ENCODE data around the gene CHST8.

The CHST8 gene

DNA sequence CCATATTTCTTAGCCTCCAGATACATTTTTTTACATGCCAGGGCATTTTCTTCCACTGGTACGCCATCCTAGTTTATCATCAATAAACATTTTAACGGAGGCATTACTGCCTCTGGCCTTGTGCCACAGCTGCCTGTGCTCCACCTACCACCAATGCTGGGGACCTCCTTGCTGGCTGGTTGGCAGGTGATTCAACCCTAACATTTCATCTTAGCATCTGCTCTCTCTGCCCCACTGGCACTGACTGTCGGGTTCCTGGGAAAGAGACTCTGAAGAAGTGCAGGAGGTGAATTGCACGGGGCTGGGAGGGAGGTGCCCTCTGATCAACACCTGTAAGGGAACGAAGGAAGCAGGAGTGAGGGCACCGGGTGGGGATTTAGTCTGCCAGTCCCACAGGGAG, 123.5 kb downstream of the CHST8 start:
- WGBS (ENCODE audit: extremely low coverage, insufficient coverage, insufficient read length) = no CpG with 5 or more reads among the region's 6 CpGs
- H4K8ac ChIP-seq (ENCODE audit: low read depth, low read length) = no peak overlapping the region
- no peaks in the 10 kb centered on the region for H3K9me3 ChIP-seq (ENCODE audit: insufficient read depth, low read depth, low read length)
- no peak overlapping the region for H3K9ac ChIP-seq (ENCODE audit: low read length)
- no peak overlapping the region for H3K27ac ChIP-seq (ENCODE audit: low read depth, low read length)
- H3K23ac ChIP-seq (ENCODE audit: low read length) = no peak overlapping the region
- no peak overlapping the region for H2BK12ac ChIP-seq (ENCODE audit: low read length)
- H4K12ac ChIP-seq (ENCODE audit: low read depth, low read length) = no peak overlapping the region
- H3K4me1 ChIP-seq (ENCODE audit: control insufficient read depth in 1 of 2, insufficient read depth in 2 of 2, low read length in 2 of 2) = no peaks in the 10 kb centered on the region
- DNase-seq = no peak
- H2AFZ ChIP-seq (ENCODE audit: insufficient read depth, low read length, poor library complexity) = no peak overlapping the region
- H3K4me3 ChIP-seq (ENCODE audit: low read depth, low read length) = no peak overlapping the region
- no peak overlapping the region for H3K4me2 ChIP-seq (ENCODE audit: low read length)
- no peak overlapping the region for H3K18ac ChIP-seq (ENCODE audit: low read length)
- H2BK120ac ChIP-seq (ENCODE audit: insufficient read depth, low read length, poor library complexity) = no peak overlapping the region
- no peak overlapping the region for H3K4ac ChIP-seq (ENCODE audit: low read depth, low read length)
- no peak overlapping the region for H2AK5ac ChIP-seq (ENCODE audit: low read length)
- H2BK5ac ChIP-seq (ENCODE audit: low read depth, low read length, poor library complexity) = no peak overlapping the region
- H3K36me3 ChIP-seq (ENCODE audit: control insufficient read depth in 1 of 2, insufficient read depth in 2 of 2, low read length in 2 of 2) = no peaks in the 10 kb centered on the region
- H3K14ac ChIP-seq (ENCODE audit: low read length) = no peak overlapping the region
- H3K27me3 ChIP-seq (ENCODE audit: insufficient read depth, low read length) = no peaks in the 10 kb centered on the region
- no peaks in the 10 kb centered on the region for H3K79me1 ChIP-seq (ENCODE audit: low read length)
- H4K91ac ChIP-seq (ENCODE audit: low read depth, low read length) = no peak overlapping the region
- H3K79me2 ChIP-seq (ENCODE audit: control insufficient read depth, insufficient read depth, low read length, poor library complexity) = no peaks in the 10 kb centered on the region

DNA sequence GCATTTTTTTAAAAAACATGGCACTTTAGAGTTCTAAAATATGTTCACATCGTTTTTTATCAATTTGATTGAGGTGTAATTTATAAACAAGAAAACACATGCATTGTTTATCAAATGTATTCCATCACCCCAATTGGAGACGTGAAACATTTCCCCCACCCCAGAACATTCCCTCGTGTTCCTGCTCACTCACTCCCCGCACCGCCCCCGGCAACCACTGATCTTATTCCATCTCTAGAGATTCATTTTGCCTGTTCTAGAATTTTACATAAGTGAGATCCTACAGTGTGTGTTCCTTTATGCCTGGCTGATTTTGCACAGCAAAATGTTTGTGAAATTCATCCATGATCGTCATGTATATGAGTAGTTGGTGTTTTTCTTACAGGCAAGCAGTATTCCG, 124.4 kb downstream of the CHST8 start:
- WGBS (ENCODE audit: extremely low coverage, insufficient coverage, insufficient read length) = no CpG with 5 or more reads among the region's 8 CpGs
- Histone ChIP-seq H4K8ac (ENCODE audit: low read depth, low read length) (no peak overlapping the region), H2AFZ (ENCODE audit: insufficient read depth, low read length, poor library complexity) (no peak overlapping the region), H4K91ac (ENCODE audit: low read depth, low read length) (no peak overlapping the region), H2BK12ac (ENCODE audit: low read length) (no peak overlapping the region), H3K4me2 (ENCODE audit: low read length) (no peak overlapping the region), H2BK120ac (ENCODE audit: insufficient read depth, low read length, poor library complexity) (no peak overlapping the region), H2BK5ac (ENCODE audit: low read depth, low read length, poor library complexity) (no peak overlapping the region), H3K18ac (ENCODE audit: low read length) (no peak overlapping the region), H3K4ac (ENCODE audit: low read depth, low read length) (no peak overlapping the region), H3K23ac (ENCODE audit: low read length) (no peak overlapping the region), H3K9me3 (ENCODE audit: insufficient read depth, low read depth, low read length) (no peaks in the 10 kb centered on the region), H4K12ac (ENCODE audit: low read depth, low read length) (no peak overlapping the region), H2AK5ac (ENCODE audit: low read length) (no peak overlapping the region), H3K79me1 (ENCODE audit: low read length) (no peaks in the 10 kb centered on the region), H3K14ac (ENCODE audit: low read length) (no peak overlapping the region), H3K27me3 (ENCODE audit: insufficient read depth, low read length) (no peaks in the 10 kb centered on the region), H3K27ac (ENCODE audit: low read depth, low read length) (no peak overlapping the region), H3K36me3 (ENCODE audit: control insufficient read depth in 1 of 2, insufficient read depth in 2 of 2, low read length in 2 of 2) (no peaks in the 10 kb centered on the region), H3K4me1 (ENCODE audit: control insufficient read depth in 1 of 2, insufficient read depth in 2 of 2, low read length in 2 of 2) (no peaks in the 10 kb centered on the region), H3K4me3 (ENCODE audit: low read depth, low read length) (no peak overlapping the region), H3K9ac (ENCODE audit: low read length) (no peak overlapping the region), H3K79me2 (ENCODE audit: control insufficient read depth, insufficient read depth, low read length, poor library complexity) (no peaks in the 10 kb centered on the region)
- DNase-seq = no peak

DNA sequence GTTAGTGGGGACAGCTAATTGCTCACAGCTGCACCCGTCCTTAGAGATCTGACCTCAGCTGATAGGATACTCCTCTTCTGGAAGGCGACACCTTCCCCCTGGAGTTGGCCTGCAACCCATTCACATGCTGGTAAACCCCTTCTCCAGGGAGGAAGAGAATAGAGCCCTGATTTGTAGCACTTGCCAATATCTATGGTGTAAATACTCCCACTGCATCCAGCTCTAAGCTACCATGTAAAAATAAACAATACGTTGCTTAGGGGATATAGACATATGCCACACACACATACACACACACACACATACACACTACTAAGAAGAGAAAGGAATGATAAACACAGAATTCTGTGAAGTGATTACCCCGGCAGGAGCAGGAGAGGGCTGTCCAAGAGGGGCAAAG, 125.5 kb downstream of the CHST8 start:
- H4K12ac ChIP-seq (ENCODE audit: low read depth, low read length) = no peak overlapping the region
- no CpG with 5 or more reads among the region's 4 CpGs for WGBS (ENCODE audit: extremely low coverage, insufficient coverage, insufficient read length)
- H3K14ac ChIP-seq (ENCODE audit: low read length) = no peak overlapping the region

GRCh38 chr19:33748231-33748630, 126.5 kb downstream of the CHST8 start:
- Histone ChIP-seq H2BK5ac (ENCODE audit: low read depth, low read length, poor library complexity) (no peak overlapping the region), H2AFZ (ENCODE audit: insufficient read depth, low read length, poor library complexity) (no peak overlapping the region), H3K27ac (ENCODE audit: low read depth, low read length) (no peak overlapping the region), H3K9me3 (ENCODE audit: insufficient read depth, low read depth, low read length) (no peaks in the 10 kb centered on the region), H3K9ac (ENCODE audit: low read length) (no peak overlapping the region), H3K79me1 (ENCODE audit: low read length) (no peaks in the 10 kb centered on the region), H4K8ac (ENCODE audit: low read depth, low read length) (no peak overlapping the region), H4K12ac (ENCODE audit: low read depth, low read length) (no peak overlapping the region), H3K36me3 (ENCODE audit: control insufficient read depth in 1 of 2, insufficient read depth in 2 of 2, low read length in 2 of 2) (no peaks in the 10 kb centered on the region), H2AK5ac (ENCODE audit: low read length) (no peak overlapping the region), H2BK12ac (ENCODE audit: low read length) (no peak overlapping the region), H3K14ac (ENCODE audit: low read length) (no peak overlapping the region), H3K79me2 (ENCODE audit: control insufficient read depth, insufficient read depth, low read length, poor library complexity) (no peaks in the 10 kb centered on the region), H3K18ac (ENCODE audit: low read length) (no peak overlapping the region), H3K4me2 (ENCODE audit: low read length) (no peak overlapping the region), H3K4me3 (ENCODE audit: low read depth, low read length) (no peak overlapping the region), H2BK120ac (ENCODE audit: insufficient read depth, low read length, poor library complexity) (no peak overlapping the region), H3K4me1 (ENCODE audit: control insufficient read depth in 1 of 2, insufficient read depth in 2 of 2, low read length in 2 of 2) (no peaks in the 10 kb centered on the region), H3K27me3 (ENCODE audit: insufficient read depth, low read length) (no peaks in the 10 kb centered on the region), H3K23ac (ENCODE audit: low read length) (no peak overlapping the region), H3K4ac (ENCODE audit: low read depth, low read length) (no peak overlapping the region), H4K91ac (ENCODE audit: low read depth, low read length) (no peak overlapping the region)
- no CpG with 5 or more reads among the region's 8 CpGs for WGBS (ENCODE audit: extremely low coverage, insufficient coverage, insufficient read length)
- DNase-seq = no peak

More for the DNA sequence above, 125.5 kb downstream of the CHST8 start:
- no peak overlapping the region for H2BK5ac ChIP-seq (ENCODE audit: low read depth, low read length, poor library complexity)
- H3K9me3 ChIP-seq (ENCODE audit: insufficient read depth, low read depth, low read length) = no peaks in the 10 kb centered on the region
- no peaks in the 10 kb centered on the region for H3K79me1 ChIP-seq (ENCODE audit: low read length)
- no peak overlapping the region for H4K91ac ChIP-seq (ENCODE audit: low read depth, low read length)
- DNase-seq = no peak
- no peak overlapping the region for H3K9ac ChIP-seq (ENCODE audit: low read length)
- no peaks in the 10 kb centered on the region for H3K27me3 ChIP-seq (ENCODE audit: insufficient read depth, low read length)
- no peak overlapping the region for H3K4me3 ChIP-seq (ENCODE audit: low read depth, low read length)
- H3K79me2 ChIP-seq (ENCODE audit: control insufficient read depth, insufficient read depth, low read length, poor library complexity) = no peaks in the 10 kb centered on the region
- H3K4ac ChIP-seq (ENCODE audit: low read depth, low read length) = no peak overlapping the region
- H2AFZ ChIP-seq (ENCODE audit: insufficient read depth, low read length, poor library complexity) = no peak overlapping the region
- H3K4me1 ChIP-seq (ENCODE audit: control insufficient read depth in 1 of 2, insufficient read depth in 2 of 2, low read length in 2 of 2) = no peaks in the 10 kb centered on the region
- no peak overlapping the region for H2BK12ac ChIP-seq (ENCODE audit: low read length)
- H3K18ac ChIP-seq (ENCODE audit: low read length) = no peak overlapping the region
- H3K4me2 ChIP-seq (ENCODE audit: low read length) = no peak overlapping the region
- no peaks in the 10 kb centered on the region for H3K36me3 ChIP-seq (ENCODE audit: control insufficient read depth in 1 of 2, insufficient read depth in 2 of 2, low read length in 2 of 2)
- H2BK120ac ChIP-seq (ENCODE audit: insufficient read depth, low read length, poor library complexity) = no peak overlapping the region
- no peak overlapping the region for H3K23ac ChIP-seq (ENCODE audit: low read length)
- no peak overlapping the region for H3K27ac ChIP-seq (ENCODE audit: low read depth, low read length)
- H4K8ac ChIP-seq (ENCODE audit: low read depth, low read length) = no peak overlapping the region
- no peak overlapping the region for H2AK5ac ChIP-seq (ENCODE audit: low read length)

Data from trophoblast cell (in vitro differentiated cells and primary cell).